ENCODE measurements around the gene TBC1D30. TPM values are rescaled to one million over a fixed set of nuclear protein-coding genes. Genes with fewer than 3 reads are reported as not detected.

The TBC1D30 gene
- total RNA-seq, 1 experiment from 2014 or later: not detected

GRCh38 chr12:64916411-64917261 lies 92.2 kb downstream of the TBC1D30 start:
- no peaks in the 10 kb centered on the region for H3K27me3 ChIP-seq (replicated peaks)
- H3K9me3 ChIP-seq (replicated peaks): no peaks in the 10 kb centered on the region
- H3K4me3 ChIP-seq: no peak overlapping the region
- H3K4me1 ChIP-seq (replicated peaks): no peaks in the 10 kb centered on the region
- no peaks in the 10 kb centered on the region for H3K36me3 ChIP-seq
- H3K27ac ChIP-seq: no peak overlapping the region
- no peak for DNase-seq (ENCODE audit: low read depth in 1 of 2, low spot score in 2 of 2)

- Histone ChIP-seq H3K9me3 (replicated peaks) (no peaks in the 10 kb centered on the region), H3K27me3 (replicated peaks) (no peaks in the 10 kb centered on the region), H3K4me3 (no peak overlapping the region), H3K4me1 (replicated peaks) (no peaks in the 10 kb centered on the region), H3K36me3 (no peaks in the 10 kb centered on the region), H3K27ac (no peak overlapping the region)
- no peak for DNase-seq (ENCODE audit: low read depth in 1 of 2, low spot score in 2 of 2)
Observed at GRCh38 chr12:64918344-64918743, 93.9 kb downstream of the TBC1D30 start.

- H3K4me1 ChIP-seq (replicated peaks): no peaks in the 10 kb centered on the region
- no peak overlapping the region for H3K4me3 ChIP-seq
- H3K9me3 ChIP-seq (replicated peaks): no peaks in the 10 kb centered on the region
Observed at GRCh38 chr12:64918801-64919200, 94.4 kb downstream of the TBC1D30 start.

GRCh38 chr12:64922853-64923252 lies 98.4 kb downstream of the TBC1D30 start:
- no peak overlapping the region for H3K4me3 ChIP-seq
- H3K9me3 ChIP-seq (replicated peaks): no peaks in the 10 kb centered on the region
- H3K36me3 ChIP-seq: no peaks in the 10 kb centered on the region
- no peak for DNase-seq (ENCODE audit: low read depth in 1 of 2, low spot score in 2 of 2)
- H3K27me3 ChIP-seq (replicated peaks): no peaks in the 10 kb centered on the region
- H3K27ac ChIP-seq: no peak overlapping the region
- no peaks in the 10 kb centered on the region for H3K4me1 ChIP-seq (replicated peaks)

More at GRCh38 chr12:64918801-64919200, 94.4 kb downstream of the TBC1D30 start:
- no peak for DNase-seq (ENCODE audit: low read depth in 1 of 2, low spot score in 2 of 2)
- Histone ChIP-seq H3K27me3 (replicated peaks) (no peaks in the 10 kb centered on the region), H3K36me3 (no peaks in the 10 kb centered on the region), H3K27ac (no peak overlapping the region)

- Histone ChIP-seq H3K36me3 (no peaks in the 10 kb centered on the region), H3K27ac (no peak overlapping the region), H3K9me3 (replicated peaks) (no peaks in the 10 kb centered on the region), H3K4me1 (replicated peaks) (no peaks in the 10 kb centered on the region), H3K27me3 (replicated peaks) (no peaks in the 10 kb centered on the region), H3K4me3 (no peak overlapping the region)
- DNase-seq (ENCODE audit: low read depth in 1 of 2, low spot score in 2 of 2): no peak
Observed at GRCh38 chr12:64923536-64923935, 99.1 kb downstream of the TBC1D30 start.

Other genes starting within 250 kb of the TBC1D30 start
- gene RASSF3, start 214.2 kb upstream of the TBC1D30 start, total RNA-seq (2014; rRNA removed; shearing (Covaris generic)): 10.7 and 13.7 TPM in 2 replicates
- gene GNS, start 65.2 kb upstream of the TBC1D30 start, total RNA-seq (2014; rRNA removed; shearing (Covaris generic)): 88.6 and 97.6 TPM in 2 replicates